Activated T-helper 17 cell treated with anti-CD3 and anti-CD28 coated beads, Interleukin-2, amount 50 U/mL, for 72 hours (primary cell): ENCODE data around the gene BARX1. TPM values are rescaled to one million over a fixed set of nuclear protein-coding genes. Genes with fewer than 3 reads are reported as not detected.
"Not testable (repeated sequence)": the region's sequence is repeated elsewhere in the genome, so short reads cannot be mapped to it uniquely, and the experiment has no call there.

ENCODE experiments used
- ATAC-seq: fragments of 150-1000 bp; cut with Tn5 transposase; replicated peaks from 2 replicates; pipeline ENCODE4 v1.10.0; 2021; ENCODE audit warnings: mild to moderate bottlenecking, moderate library complexity
- H3K27ac Mint-ChIP-seq: one replicate; pipeline ENCODE4 v1.8.0; 2022; ENCODE audit warnings: mixed read lengths
- H3K27me3 Mint-ChIP-seq: one replicate; pipeline ENCODE4 v1.8.0; 2022; ENCODE audit warnings: mixed read lengths
- H3K36me3 Mint-ChIP-seq: one replicate; pipeline ENCODE4 v1.8.0; 2022; ENCODE audit warnings: low read depth, mild to moderate bottlenecking, mixed read lengths
- H3K4me1 Mint-ChIP-seq: one replicate; pipeline ENCODE4 v1.8.0; 2022; ENCODE audit warnings: mixed read lengths
- H3K4me3 Mint-ChIP-seq: one replicate; pipeline ENCODE4 v1.8.0; 2022; ENCODE audit warnings: mild to moderate bottlenecking, mixed read lengths
- H3K9me3 Mint-ChIP-seq: one replicate; pipeline ENCODE4 v1.8.0; 2022; ENCODE audit warnings: mixed read lengths
- total RNA-seq, 2 donors: library from RNA; stranded (reverse); gene quantifications; one replicate each; pipeline ENCODE4 v1.2.3, GENCODE V29; 2022

BARX1 gene
- total RNA-seq, 2 donors from 2014 or later, result 1.3 TPM; not detected in 1

DNA sequence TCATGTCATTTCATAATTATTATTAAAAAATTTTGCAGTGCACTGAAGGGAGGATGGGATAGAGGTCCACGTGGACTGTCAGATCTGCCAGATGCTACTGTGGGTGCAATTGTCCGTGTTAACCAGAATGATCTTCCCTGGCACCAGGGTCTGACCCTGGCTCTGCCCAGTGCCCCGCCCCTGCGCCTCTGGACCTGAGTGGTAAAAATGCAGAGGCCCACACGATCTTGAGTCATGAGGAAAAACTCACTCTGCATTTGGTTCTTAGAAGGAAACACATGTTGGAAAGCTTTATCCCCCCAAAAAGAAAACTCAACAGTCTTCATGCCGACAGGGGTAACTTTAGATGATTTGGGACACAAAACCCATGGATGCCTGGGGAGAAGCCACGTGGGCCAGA lies 20.1 kb upstream of the BARX1 start:
- Mint-ChIP-seq H3K4me3 (no peak overlapping the region), H3K27ac (no peak overlapping the region), H3K36me3 (no peaks in the 10 kb centered on the region), H3K9me3 (no peaks in the 10 kb centered on the region), H3K4me1 (no peaks in the 10 kb centered on the region), H3K27me3 (peaks cover 38% of the 10 kb centered on the region)
- ATAC-seq, result no peak

DNA sequence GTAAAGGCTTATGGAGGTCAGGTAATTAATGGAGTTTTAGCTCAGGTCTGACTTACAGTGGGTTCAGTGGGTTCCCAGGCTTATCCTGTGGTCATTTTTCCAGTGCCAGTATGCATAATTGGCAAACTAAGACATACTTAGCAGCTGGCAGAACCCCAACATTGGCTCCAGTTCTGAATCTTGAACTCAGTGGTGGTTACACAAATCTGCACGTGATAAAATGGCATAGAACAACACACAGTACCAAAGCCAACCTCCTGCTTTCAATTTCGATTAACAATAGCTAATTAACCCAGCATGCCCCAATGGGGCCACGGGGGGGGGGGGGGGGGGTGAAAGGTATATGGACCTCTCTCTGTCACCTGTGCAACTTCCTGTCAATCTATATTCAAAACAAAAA lies 19.0 kb upstream of the BARX1 start:
- ATAC-seq, result no peak
- H3K27me3 Mint-ChIP-seq, result peaks cover 28% of the 10 kb centered on the region
- H3K4me1 Mint-ChIP-seq, result no peaks in the 10 kb centered on the region
- no peaks in the 10 kb centered on the region for H3K9me3 Mint-ChIP-seq
- H3K36me3 Mint-ChIP-seq, result no peaks in the 10 kb centered on the region
- no peak overlapping the region for H3K4me3 Mint-ChIP-seq
- no peak overlapping the region for H3K27ac Mint-ChIP-seq

DNA sequence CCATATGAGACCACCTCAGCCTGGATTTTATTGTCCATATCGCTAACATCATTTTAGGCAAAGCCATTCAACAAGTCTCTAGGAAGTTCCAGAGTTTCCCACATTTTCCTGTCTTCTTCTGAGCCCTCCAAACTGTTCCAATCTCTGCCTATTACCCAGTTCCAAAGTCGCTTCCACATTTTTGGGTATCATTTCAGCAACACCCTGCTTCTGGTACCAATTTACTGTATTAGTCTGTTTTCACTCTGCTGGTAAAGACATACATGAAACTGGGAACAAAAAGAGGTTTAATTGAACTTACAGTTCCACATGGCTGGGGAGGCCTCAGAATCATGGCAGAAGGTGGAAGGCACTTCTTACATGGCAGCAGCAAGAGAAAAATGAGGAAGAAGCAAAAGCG lies 17.5 kb upstream of the BARX1 start:
- H3K36me3 Mint-ChIP-seq, H3K27ac Mint-ChIP-seq, H3K4me3 Mint-ChIP-seq, ATAC-seq, H3K4me1 Mint-ChIP-seq, H3K9me3 Mint-ChIP-seq: not testable (repeated sequence)
- H3K27me3 Mint-ChIP-seq, result peaks cover 22% of the 10 kb centered on the region

GRCh38 chr9:93969328-93969661 lies 14.1 kb upstream of the BARX1 start:
- H3K4me3 Mint-ChIP-seq, result no peak overlapping the region
- no peaks in the 10 kb centered on the region for H3K9me3 Mint-ChIP-seq
- no peak overlapping the region for H3K27ac Mint-ChIP-seq
- H3K27me3 Mint-ChIP-seq, result peaks cover 22% of the 10 kb centered on the region
- no peaks in the 10 kb centered on the region for H3K4me1 Mint-ChIP-seq
- no peaks in the 10 kb centered on the region for H3K36me3 Mint-ChIP-seq
- ATAC-seq, result no peak

DNA sequence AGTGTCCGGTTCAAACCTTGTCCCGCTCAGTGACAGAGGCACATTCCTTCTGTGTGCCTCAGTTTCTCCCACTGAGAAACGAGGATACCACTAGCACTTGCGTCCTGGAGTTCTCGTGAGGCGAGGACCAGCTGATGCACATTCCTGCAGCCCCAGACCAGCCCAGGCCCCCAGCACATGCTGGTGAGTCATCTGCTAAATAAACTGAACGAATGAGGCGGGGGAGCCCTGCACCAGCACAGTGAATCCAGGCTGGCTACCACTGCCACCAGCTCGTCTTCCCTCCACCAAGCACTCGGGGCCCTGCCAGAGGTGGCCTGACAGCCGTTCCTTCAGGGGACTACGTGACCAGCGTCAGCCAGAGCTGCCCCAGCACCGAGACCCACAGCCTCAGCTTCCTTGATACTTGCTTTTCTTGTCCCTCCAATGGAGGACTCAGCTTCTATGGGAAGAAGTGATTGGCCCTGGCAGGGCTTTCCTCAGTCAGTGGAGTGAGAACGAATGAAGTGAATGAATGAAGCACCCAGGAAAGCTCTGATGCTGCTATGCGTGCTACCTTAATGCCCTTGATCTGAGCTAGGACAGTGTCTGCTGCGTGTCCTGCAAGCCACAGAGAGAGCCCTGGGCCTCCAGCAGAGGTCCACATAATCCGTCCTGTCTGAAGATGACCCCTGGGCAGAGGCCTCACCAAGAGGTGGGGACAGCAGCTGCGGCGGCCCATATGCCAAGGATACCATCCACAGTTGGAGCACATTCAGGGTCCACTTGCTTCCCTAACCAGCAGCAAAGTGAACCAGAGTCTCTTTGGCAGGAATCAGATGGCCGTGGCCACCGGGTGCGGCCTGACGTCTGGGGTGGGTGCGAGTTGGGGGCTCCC lies 13.5 kb upstream of the BARX1 start:
- no peak for ATAC-seq
- no peak overlapping the region for H3K4me3 Mint-ChIP-seq
- no peaks in the 10 kb centered on the region for H3K36me3 Mint-ChIP-seq
- no peak overlapping the region for H3K27ac Mint-ChIP-seq
- H3K4me1 Mint-ChIP-seq, result no peaks in the 10 kb centered on the region
- peaks cover 22% of the 10 kb centered on the region for H3K27me3 Mint-ChIP-seq
- H3K9me3 Mint-ChIP-seq, result no peaks in the 10 kb centered on the region

GRCh38 chr9:93967020-93967803 lies 12.1 kb upstream of the BARX1 start:
- H3K27me3 Mint-ChIP-seq, result peaks cover 21% of the 10 kb centered on the region

DNA sequence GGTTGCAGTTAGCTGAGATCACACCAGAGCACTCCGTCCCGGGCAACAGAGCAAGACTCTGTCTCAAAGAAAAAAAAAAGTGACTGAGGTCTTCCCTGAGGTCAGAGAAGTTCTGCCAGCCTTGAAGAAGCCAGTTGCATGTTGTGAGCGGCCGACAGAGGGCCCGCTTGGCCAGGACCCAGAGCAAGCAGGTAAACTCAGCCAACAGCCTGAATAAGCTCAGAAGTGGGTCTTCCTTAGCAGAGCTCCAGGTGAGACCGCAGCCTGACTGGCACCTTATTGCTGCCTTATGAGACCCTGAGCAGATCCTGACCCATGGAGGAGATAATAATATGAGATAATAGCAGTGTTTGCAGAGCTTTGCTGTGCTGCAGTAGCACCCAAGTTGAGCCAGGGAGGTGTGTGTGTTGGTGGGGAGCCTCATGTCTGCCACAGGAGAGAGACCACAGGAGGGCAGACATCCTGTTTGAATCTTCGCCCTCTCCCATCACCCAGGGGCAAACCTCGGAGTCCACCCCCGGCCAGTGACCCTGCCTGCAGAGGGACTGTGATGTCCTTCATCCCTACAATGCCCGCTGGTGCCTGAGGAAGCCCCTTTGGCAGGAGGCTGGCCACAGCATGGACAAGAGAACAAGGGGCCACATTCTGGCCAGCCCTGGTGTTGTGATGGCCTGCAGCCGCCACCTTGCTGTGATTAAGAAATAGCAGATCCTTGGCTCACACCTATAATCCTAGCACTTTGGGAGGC lies 10.8 kb upstream of the BARX1 start:
- H3K27me3 Mint-ChIP-seq, result peaks cover 18% of the 10 kb centered on the region
- peaks cover 9% of the 10 kb centered on the region for H3K4me1 Mint-ChIP-seq
- ATAC-seq, result no peak
- H3K27ac Mint-ChIP-seq, result no peak overlapping the region
- peaks cover 3% of the 10 kb centered on the region for H3K36me3 Mint-ChIP-seq
- H3K4me3 Mint-ChIP-seq, result no peak overlapping the region
- no peaks in the 10 kb centered on the region for H3K9me3 Mint-ChIP-seq

More at GRCh38 chr9:93967020-93967803, 12.1 kb upstream of the BARX1 start:
- H3K4me3 Mint-ChIP-seq, result no peak overlapping the region
- ATAC-seq, result no peak
- H3K9me3 Mint-ChIP-seq, result no peaks in the 10 kb centered on the region
- no peak overlapping the region for H3K27ac Mint-ChIP-seq
- peaks cover 9% of the 10 kb centered on the region for H3K4me1 Mint-ChIP-seq
- H3K36me3 Mint-ChIP-seq, result no peaks in the 10 kb centered on the region

DNA sequence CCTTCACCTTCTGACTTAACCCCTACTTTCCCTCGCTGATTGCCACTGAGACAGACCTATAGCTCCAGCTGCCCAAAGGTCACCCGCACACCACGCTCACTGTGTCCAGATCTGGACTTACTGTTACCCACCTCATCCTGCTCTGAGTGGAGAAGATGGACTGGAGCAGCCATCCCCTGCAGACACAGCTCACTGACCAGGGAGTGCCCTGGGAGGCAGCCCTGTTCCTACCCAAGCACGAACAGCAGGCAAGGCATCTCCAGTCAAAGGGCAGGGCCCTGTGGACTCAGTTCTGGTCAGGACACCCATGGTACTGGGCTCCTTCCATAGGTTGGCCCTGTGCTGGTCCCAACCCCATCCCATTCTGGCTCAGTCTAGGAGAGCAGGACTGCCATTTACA lies 9.5 kb upstream of the BARX1 start:
- Mint-ChIP-seq H3K4me3 (no peak overlapping the region), H3K4me1 (peaks cover 9% of the 10 kb centered on the region), H3K27me3 (peaks cover 24% of the 10 kb centered on the region), H3K9me3 (no peaks in the 10 kb centered on the region), H3K36me3 (peaks cover 6% of the 10 kb centered on the region), H3K27ac (no peak overlapping the region)
- ATAC-seq, result no peak

DNA sequence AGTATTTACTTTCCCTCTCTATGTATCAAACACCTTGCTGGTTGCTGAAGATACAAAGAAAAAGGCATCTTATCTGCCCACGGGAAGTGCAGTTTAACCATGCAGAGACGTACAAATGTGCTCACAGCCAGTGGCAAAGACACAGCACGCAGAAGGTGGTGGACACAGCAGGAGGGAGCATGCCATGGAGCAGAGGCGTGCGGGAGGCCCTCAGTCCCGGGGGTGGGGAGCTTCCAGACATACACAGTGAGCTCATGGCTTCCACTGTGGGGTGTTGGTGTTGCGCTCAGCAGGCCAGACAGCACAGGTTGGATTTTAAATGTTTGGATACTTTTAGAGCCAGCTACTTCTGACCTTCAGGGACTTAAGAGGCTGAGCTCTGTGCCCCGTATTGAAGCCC lies 8.8 kb upstream of the BARX1 start:
- Mint-ChIP-seq H3K36me3 (peaks cover 6% of the 10 kb centered on the region), H3K4me3 (no peak overlapping the region), H3K27ac (no peak overlapping the region), H3K4me1 (peaks cover 9% of the 10 kb centered on the region), H3K9me3 (no peaks in the 10 kb centered on the region), H3K27me3 (peaks cover 29% of the 10 kb centered on the region)
- ATAC-seq, result no peak

DNA sequence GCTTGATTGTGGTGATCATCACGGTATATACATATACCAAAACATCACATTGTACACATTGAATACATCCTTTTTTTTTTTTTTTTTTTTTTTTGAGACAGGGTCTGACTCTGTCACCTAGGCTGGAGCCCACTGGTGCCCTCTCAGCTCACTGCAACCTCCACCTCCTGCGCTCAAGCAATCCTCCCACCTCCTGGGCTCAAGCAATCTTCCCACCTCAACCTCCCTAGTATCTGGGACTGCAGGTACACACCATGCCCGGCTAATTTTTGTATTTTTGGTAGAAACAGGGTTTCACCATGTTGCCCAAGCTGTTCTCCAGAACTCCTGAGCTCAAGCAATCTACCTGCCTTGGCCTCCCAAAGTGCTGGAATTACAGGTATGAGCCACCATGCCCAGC lies 8.3 kb upstream of the BARX1 start:
- not testable (repeated sequence) for H3K4me3 Mint-ChIP-seq, H3K36me3 Mint-ChIP-seq, H3K9me3 Mint-ChIP-seq, ATAC-seq, H3K4me1 Mint-ChIP-seq, H3K27ac Mint-ChIP-seq
- peaks cover 33% of the 10 kb centered on the region for H3K27me3 Mint-ChIP-seq

GRCh38 chr9:93962561-93963440 lies 7.6 kb upstream of the BARX1 start:
- Mint-ChIP-seq H3K4me3 (peak overlapping the region; percentile 25), H3K27me3 (peaks cover 34% of the 10 kb centered on the region), H3K36me3 (peaks cover 6% of the 10 kb centered on the region), H3K4me1 (peaks cover 9% of the 10 kb centered on the region), H3K9me3 (no peaks in the 10 kb centered on the region), H3K27ac (peak overlapping the region; percentile 37)
- peak; percentile 76 for ATAC-seq

DNA sequence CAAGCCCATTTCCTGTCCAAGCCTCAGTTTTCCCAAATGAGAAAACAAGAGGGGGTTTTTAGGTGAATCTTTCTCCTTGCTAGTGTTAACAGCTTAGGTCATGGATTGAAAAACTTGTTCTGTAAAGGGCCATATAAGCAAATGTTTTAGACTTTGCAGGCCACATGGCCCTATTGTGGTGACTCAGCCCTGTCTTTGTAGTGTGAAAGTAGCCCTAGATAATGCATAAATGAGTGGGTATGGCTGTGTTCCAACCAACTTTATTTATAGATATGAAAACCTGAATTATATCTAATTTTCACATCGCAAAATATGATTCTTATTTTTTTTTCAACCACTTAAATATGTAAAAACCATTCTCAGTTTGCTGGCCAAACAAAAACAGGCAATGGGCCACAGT lies 6.9 kb upstream of the BARX1 start:
- Mint-ChIP-seq H3K36me3 (peaks cover 6% of the 10 kb centered on the region), H3K27me3 (peaks cover 35% of the 10 kb centered on the region), H3K27ac (no peak overlapping the region), H3K9me3 (no peaks in the 10 kb centered on the region), H3K4me1 (peaks cover 9% of the 10 kb centered on the region), H3K4me3 (no peak overlapping the region)
- ATAC-seq, result no peak

DNA sequence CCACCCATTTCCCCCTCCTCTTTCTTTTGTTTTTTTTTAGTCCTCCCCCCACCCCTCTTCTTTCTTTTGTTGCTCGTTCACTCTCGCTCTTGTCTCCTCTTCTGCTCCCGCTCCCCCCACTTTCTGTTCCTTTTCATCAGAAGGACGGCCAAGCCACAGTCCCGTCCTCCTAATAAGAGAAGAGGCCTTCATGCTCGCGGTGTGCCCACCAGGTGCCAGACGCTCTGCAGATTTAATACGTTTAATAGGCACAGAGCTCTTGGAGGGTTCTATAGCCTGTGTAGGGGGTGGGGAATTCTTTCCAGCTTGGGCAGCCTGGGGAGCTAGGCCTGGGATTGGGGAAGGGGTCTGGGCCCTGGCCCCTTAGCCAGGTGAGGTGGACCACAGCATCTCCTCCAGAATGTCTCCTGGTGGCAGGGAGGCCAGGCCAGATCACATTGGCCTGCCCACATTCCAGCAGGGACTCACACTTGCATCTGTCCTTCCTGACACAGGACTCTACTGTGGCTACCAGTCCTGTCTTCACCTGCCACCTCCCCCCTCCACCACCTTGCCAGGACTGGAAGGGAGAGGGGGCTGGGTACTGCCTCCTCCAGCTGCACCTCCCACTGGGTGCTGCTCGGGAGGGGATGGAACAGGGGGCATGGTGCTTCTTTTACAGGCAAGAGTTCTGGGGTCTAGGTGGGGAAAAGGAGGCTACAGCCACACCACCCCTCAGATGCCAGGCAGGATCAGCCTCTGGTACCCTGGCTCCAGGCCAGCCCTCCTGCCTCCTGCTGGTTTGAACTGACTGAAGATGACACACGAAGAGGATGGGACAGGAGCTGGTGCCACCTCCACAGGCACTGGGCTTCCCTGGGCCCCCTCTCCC lies 6.1 kb upstream of the BARX1 start:
- peak overlapping the region; percentile 22 for H3K4me3 Mint-ChIP-seq

More for the DNA sequence above, 6.1 kb upstream of the BARX1 start:
- H3K27ac Mint-ChIP-seq, result no peak overlapping the region
- peaks cover 9% of the 10 kb centered on the region for H3K4me1 Mint-ChIP-seq
- no peak for ATAC-seq
- peaks cover 37% of the 10 kb centered on the region for H3K27me3 Mint-ChIP-seq
- no peaks in the 10 kb centered on the region for H3K9me3 Mint-ChIP-seq
- peaks cover 6% of the 10 kb centered on the region for H3K36me3 Mint-ChIP-seq
